H9 (cell line): ENCODE measurements around the gene CDKN3. TPM values are rescaled to one million over a fixed set of nuclear protein-coding genes. Genes with fewer than 3 reads are reported as not detected.

Experiments used
- DNase-seq: peaks from one replicate; pipeline ENCODE4 v3.0.0-alpha.2; 2017
- H2AFZ ChIP-seq: one replicate; pipeline ENCODE4 v1.6.1; 2013; ENCODE audit warnings: mild to moderate bottlenecking, low read length, control low read depth, moderate library complexity
- H2AK5ac ChIP-seq: 2 replicates; pipeline ENCODE4 v1.6.1; 2013; ENCODE audit warnings: low read length, control low read depth, mixed read lengths; ENCODE audit not compliant: insufficient read length
- H2BK120ac ChIP-seq: one replicate; pipeline ENCODE4 v1.6.1; 2013; ENCODE audit warnings: low read depth, mild to moderate bottlenecking, low read length, control low read depth, inconsistent platforms; ENCODE audit not compliant: poor library complexity, severe bottlenecking
- H2BK12ac ChIP-seq: 2 replicates; pipeline ENCODE4 v1.6.1; 2013; ENCODE audit warnings: low read length, control low read depth, mixed read lengths, low read depth; ENCODE audit not compliant: insufficient read length
- H2BK15ac ChIP-seq: 2 replicates; pipeline ENCODE4 v1.6.1; 2013; ENCODE audit warnings: low read depth, low read length, control low read depth
- H2BK20ac ChIP-seq: one replicate; pipeline ENCODE4 v1.6.1; 2013; ENCODE audit warnings: low read depth, mild to moderate bottlenecking, low read length, control low read depth, inconsistent platforms; ENCODE audit not compliant: poor library complexity, severe bottlenecking
- H2BK5ac ChIP-seq: 2 replicates; pipeline ENCODE4 v1.6.1; 2013; ENCODE audit warnings: low read length, control low read depth, mixed read lengths; ENCODE audit not compliant: insufficient read length
- H3K14ac ChIP-seq: 2 replicates; pipeline ENCODE4 v1.6.1; 2013; ENCODE audit warnings: low read length, control low read depth; ENCODE audit not compliant: insufficient read depth
- H3K18ac ChIP-seq: 2 replicates; pipeline ENCODE4 v1.6.1; 2013; ENCODE audit warnings: low read depth, mild to moderate bottlenecking, mixed read lengths, low read length, control low read depth; ENCODE audit not compliant: insufficient read length
- H3K23ac ChIP-seq: 2 replicates; pipeline ENCODE4 v1.6.1; 2013; ENCODE audit warnings: low read length, control low read depth, mixed read lengths, low read depth; ENCODE audit not compliant: insufficient read length
- H3K23me2 ChIP-seq: 2 replicates; pipeline ENCODE4 v1.6.1; 2013; ENCODE audit warnings: low read depth, mild to moderate bottlenecking, mixed read lengths, low read length, control low read depth; ENCODE audit not compliant: insufficient read length, poor library complexity, severe bottlenecking
- H3K27ac ChIP-seq: 2 replicates; pipeline ENCODE4 v1.5.1; 2013; ENCODE audit warnings: low read length, control low read depth, mixed read lengths, low read depth; ENCODE audit not compliant: insufficient read length
- H3K27me3 ChIP-seq: 2 replicates; pipeline ENCODE4 v1.6.1; 2013; ENCODE audit warnings: low read length, control low read depth, inconsistent platforms; ENCODE audit not compliant: insufficient read depth
- H3K4ac ChIP-seq: 2 replicates; pipeline ENCODE4 v1.6.1; 2013; ENCODE audit warnings: low read depth, mild to moderate bottlenecking, control low read depth, inconsistent platforms, low read length, moderate library complexity
- H3K4me1 ChIP-seq: 2 replicates; pipeline ENCODE4 v1.6.1; 2013; ENCODE audit warnings: low read length, control low read depth, inconsistent platforms; ENCODE audit not compliant: insufficient read depth
- H3K4me2 ChIP-seq: 2 replicates; pipeline ENCODE4 v1.6.1; 2013; ENCODE audit warnings: low read length, control low read depth, mixed read lengths; ENCODE audit not compliant: insufficient read length, insufficient read depth
- H3K56ac ChIP-seq: 2 replicates; pipeline ENCODE4 v1.6.1; 2013; ENCODE audit warnings: low read depth, mild to moderate bottlenecking, mixed read lengths, low read length, control low read depth; ENCODE audit not compliant: insufficient read length
- H3K79me1 ChIP-seq: 2 replicates; pipeline ENCODE4 v1.6.1; 2013; ENCODE audit warnings: low read depth, mild to moderate bottlenecking, moderate library complexity, low read length, control low read depth, inconsistent platforms; ENCODE audit not compliant: insufficient read depth, poor library complexity, severe bottlenecking
- H3K79me2 ChIP-seq: 2 replicates; pipeline ENCODE4 v1.6.1; 2013; ENCODE audit warnings: low read length, control low read depth, inconsistent platforms; ENCODE audit not compliant: insufficient read depth
- H3K9ac ChIP-seq: 2 replicates; pipeline ENCODE4 v1.6.1; 2013; ENCODE audit warnings: low read length, control low read depth, mixed read lengths; ENCODE audit not compliant: insufficient read length; ENCODE audit errors: extremely low read depth
- H3K9me3 ChIP-seq: one replicate; pipeline ENCODE4 v1.6.1; 2013; ENCODE audit warnings: low read depth, low read length, inconsistent platforms; ENCODE audit not compliant: control insufficient read depth
- H3T11ph ChIP-seq: one replicate; pipeline ENCODE4 v1.6.1; 2013; ENCODE audit warnings: mild to moderate bottlenecking, low read length, control low read depth, inconsistent platforms
- H4K20me1 ChIP-seq: one replicate; pipeline ENCODE4 v1.6.1; 2013; ENCODE audit not compliant: control insufficient read depth, insufficient read length, insufficient read depth
- H4K5ac ChIP-seq: 2 replicates; pipeline ENCODE4 v1.6.1; 2013; ENCODE audit warnings: low read depth, mild to moderate bottlenecking, mixed read lengths, low read length, control low read depth; ENCODE audit not compliant: insufficient read length
- H4K8ac ChIP-seq: replicated peaks from 2 replicates; pipeline ENCODE4 v1.6.1; 2013; ENCODE audit warnings: low read length, control low read depth, mixed read lengths, low read depth; ENCODE audit not compliant: insufficient read length
- H4K91ac ChIP-seq: 2 replicates; pipeline ENCODE4 v1.6.1; 2013; ENCODE audit warnings: low read depth, mild to moderate bottlenecking, moderate library complexity, mixed read lengths, low read length, control low read depth; ENCODE audit not compliant: insufficient read length
- H3K27ac Mint-ChIP-seq, 3 experiments: 2 replicates in 2 of 3; 3 replicates in 1 of 3; pipeline ENCODE4 v1.8.0; 2020 to 2021; ENCODE audit warnings: mixed read lengths in 3 of 3, mild to moderate bottlenecking in 1 of 3, moderate library complexity in 1 of 3
- H3K27me3 Mint-ChIP-seq: 2 replicates; pipeline ENCODE4 v1.8.0; 2021; ENCODE audit warnings: low read depth, mild to moderate bottlenecking, moderate library complexity, mixed read lengths
- H3K36me3 Mint-ChIP-seq, 3 experiments: 2 replicates in 2 of 3; 3 replicates in 1 of 3; pipeline ENCODE4 v1.8.0; 2020 to 2021; ENCODE audit warnings: low read depth in 3 of 3, mixed read lengths in 3 of 3; ENCODE audit not compliant: insufficient read depth in 1 of 3
- H3K4me1 Mint-ChIP-seq, 2 experiments: 2 replicates each; pipeline ENCODE4 v1.8.0; 2020; ENCODE audit warnings: mixed read lengths in 2 of 2
- H3K4me3 Mint-ChIP-seq, 2 experiments: 2 replicates in 1 of 2; 3 replicates in 1 of 2; pipeline ENCODE4 v1.8.0; 2020 to 2021; ENCODE audit warnings: mild to moderate bottlenecking in 2 of 2, mixed read lengths in 2 of 2, moderate library complexity in 1 of 2
- H3K9me3 Mint-ChIP-seq, 2 experiments: 2 replicates in 1 of 2; 3 replicates in 1 of 2; pipeline ENCODE4 v1.8.0; 2020; ENCODE audit warnings: mild to moderate bottlenecking in 2 of 2, mixed read lengths in 2 of 2, moderate library complexity in 1 of 2
- CTCF ChIP-seq: fragments of 200-600 bp; sonication (generic); conservative IDR thresholded peaks from 3 replicates; pipeline ENCODE4 v1.8.0; 2021; ENCODE audit warnings: antibody characterized with exemption, mild to moderate bottlenecking
- WGBS: extraction: QIAGEN DNeasy Blood & Tissue Kit; methylation state at CpG from one replicate; pipeline ENCODE4 v1.1.7; 2013; ENCODE audit warnings: missing lambda C conversion rate, low lambda C conversion rate, mixed read lengths; ENCODE audit not compliant: insufficient read length; ENCODE audit errors: extremely low coverage; 5-methylcytosine and 5-hydroxymethylcytosine counted together
- total RNA-seq: library from RNA; stranded (reverse); gene quantifications from 2 replicates; pipeline ENCODE4 v1.2.1, GENCODE V29; 2021

The CDKN3 gene
- total RNA-seq, 1 experiment from 2014 or later = 45.9 TPM

GRCh38 chr14:54395284-54395683 is 1.5 kb upstream of the CDKN3 start:
- Histone ChIP-seq H3T11ph (no peak overlapping the region), H3K9me3 (no peaks in the 10 kb centered on the region), H3K4me2 (no peak overlapping the region), H2BK15ac (no peak overlapping the region), H3K4ac (no peak overlapping the region), H3K79me2 (no peaks in the 10 kb centered on the region), H3K56ac (no peak overlapping the region), H3K14ac (no peak overlapping the region), H3K27me3 (no peaks in the 10 kb centered on the region), H4K5ac (no peak overlapping the region), H3K23me2 (peaks cover 7% of the 10 kb centered on the region), H2BK5ac (no peak overlapping the region), H3K27ac (no peak overlapping the region), H4K8ac (no peak overlapping the region), H3K18ac (no peak overlapping the region), H2BK20ac (no peak overlapping the region), H3K23ac (no peak overlapping the region), H3K4me1 (peaks cover 3% of the 10 kb centered on the region), H3K79me1 (no peaks in the 10 kb centered on the region), H3K9ac (no peak overlapping the region), H2AK5ac (no peak overlapping the region), H4K91ac (no peak overlapping the region), H2AFZ (no peak overlapping the region), H4K20me1 (no peaks in the 10 kb centered on the region), H2BK12ac (no peak overlapping the region), H2BK120ac (no peak overlapping the region)
- Mint-ChIP-seq H3K27ac (no peak overlapping the region), H3K9me3 (no peaks in the 10 kb centered on the region; a peak in 2 of 5 replicates), H3K4me3 (no peak overlapping the region), H3K27me3 (peaks cover 5% of the 10 kb centered on the region), H3K36me3 (no peaks in the 10 kb centered on the region; a peak in 2 of 7 replicates), H3K4me1 (peaks cover 14 to 24% of the 10 kb centered on the region in 2 experiments)
- no CpG with 5 or more reads among the region's 4 CpGs for WGBS
- no peak for TF ChIP-seq CTCF
- DNase-seq = no peak
